Measurements from ENCODE around the gene IFITM2.
"Not testable (repeated sequence)": the region's sequence is repeated elsewhere in the genome, so short reads cannot be mapped to it uniquely, and the experiment has no call there.

IFITM2 gene

GRCh38 chr11:324156-324555 is 16.5 kb downstream of the IFITM2 start:
- TF ChIP-seq CTCF (IDR thresholded peaks at IDR 0.05; ENCODE audit: control insufficient read depth, extremely low read depth, insufficient read depth) = no peak
- H3K4me3 ChIP-seq (ENCODE audit: low read depth, low read length) = no peak overlapping the region
- no peak for DNase-seq (ENCODE audit: low read depth)

- not testable (repeated sequence) for H3K4me3 ChIP-seq (ENCODE audit: low read depth, low read length); DNase-seq (ENCODE audit: low read depth)
Measured at GRCh38 chr11:324593-325517, 17.2 kb downstream of the IFITM2 start.

DNA sequence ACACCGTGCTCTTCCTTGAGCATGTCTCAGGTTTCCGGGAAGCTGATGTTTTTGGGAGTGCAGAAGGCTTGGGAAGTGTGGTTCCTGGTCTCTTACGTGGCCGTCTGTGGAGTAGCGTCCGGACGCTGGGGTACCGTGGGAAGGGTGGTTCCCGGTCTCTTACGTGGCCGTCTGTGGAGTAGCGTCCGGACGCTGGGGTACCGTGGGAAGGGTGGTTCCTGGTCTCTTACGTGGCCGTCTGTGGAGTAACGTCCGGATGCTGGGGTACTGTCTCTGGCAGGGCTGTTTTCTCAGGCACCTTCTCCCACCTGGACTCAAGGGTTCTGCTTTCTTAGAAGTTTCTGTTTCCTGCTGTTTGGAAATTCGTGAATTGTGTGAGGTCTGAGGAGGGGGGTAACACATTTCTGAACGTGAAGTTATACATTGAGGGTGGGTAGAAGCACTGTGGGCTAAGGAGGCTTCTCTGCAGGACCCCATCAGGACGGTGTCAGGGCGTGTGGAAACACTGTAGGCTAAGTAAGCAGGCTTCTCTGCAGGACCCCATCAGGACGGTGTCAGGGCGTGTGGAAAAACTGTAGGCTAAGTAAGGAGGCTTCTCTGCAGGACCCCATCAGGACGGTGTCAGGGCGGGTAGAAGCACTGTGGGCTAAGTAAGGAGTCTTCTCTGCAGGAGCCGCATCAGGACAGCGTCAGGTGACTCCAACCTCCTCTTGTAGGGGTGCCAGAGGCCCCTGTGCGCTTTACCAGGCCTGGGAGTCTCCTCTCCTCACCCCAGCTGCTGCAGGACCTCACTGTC is 18.4 kb downstream of the IFITM2 start:
- no peak for TF ChIP-seq CTCF (IDR thresholded peaks at IDR 0.05; ENCODE audit: control insufficient read depth, extremely low read depth, insufficient read depth)
- no peak for DNase-seq (ENCODE audit: low read depth)
- H3K4me3 ChIP-seq (ENCODE audit: low read depth, low read length) = no peak overlapping the region

DNA sequence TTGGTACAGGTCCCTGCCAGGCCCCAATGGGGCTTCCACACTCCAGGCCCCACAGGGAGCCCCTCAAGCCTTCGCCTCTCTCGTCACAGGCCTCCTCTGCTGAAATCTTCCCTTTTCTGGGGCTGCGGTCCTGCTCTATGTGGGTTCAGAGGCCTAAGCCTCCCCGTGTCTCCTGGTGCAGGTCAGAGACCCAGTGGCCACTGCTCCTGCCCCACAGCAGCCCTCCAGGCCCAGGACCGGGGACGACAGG is 18.9 kb downstream of the IFITM2 start:
- no peak for TF ChIP-seq CTCF (IDR thresholded peaks at IDR 0.05; ENCODE audit: control insufficient read depth, extremely low read depth, insufficient read depth)
- H3K4me3 ChIP-seq (ENCODE audit: low read depth, low read length) = no peak overlapping the region
- no peak for DNase-seq (ENCODE audit: low read depth)

DNA sequence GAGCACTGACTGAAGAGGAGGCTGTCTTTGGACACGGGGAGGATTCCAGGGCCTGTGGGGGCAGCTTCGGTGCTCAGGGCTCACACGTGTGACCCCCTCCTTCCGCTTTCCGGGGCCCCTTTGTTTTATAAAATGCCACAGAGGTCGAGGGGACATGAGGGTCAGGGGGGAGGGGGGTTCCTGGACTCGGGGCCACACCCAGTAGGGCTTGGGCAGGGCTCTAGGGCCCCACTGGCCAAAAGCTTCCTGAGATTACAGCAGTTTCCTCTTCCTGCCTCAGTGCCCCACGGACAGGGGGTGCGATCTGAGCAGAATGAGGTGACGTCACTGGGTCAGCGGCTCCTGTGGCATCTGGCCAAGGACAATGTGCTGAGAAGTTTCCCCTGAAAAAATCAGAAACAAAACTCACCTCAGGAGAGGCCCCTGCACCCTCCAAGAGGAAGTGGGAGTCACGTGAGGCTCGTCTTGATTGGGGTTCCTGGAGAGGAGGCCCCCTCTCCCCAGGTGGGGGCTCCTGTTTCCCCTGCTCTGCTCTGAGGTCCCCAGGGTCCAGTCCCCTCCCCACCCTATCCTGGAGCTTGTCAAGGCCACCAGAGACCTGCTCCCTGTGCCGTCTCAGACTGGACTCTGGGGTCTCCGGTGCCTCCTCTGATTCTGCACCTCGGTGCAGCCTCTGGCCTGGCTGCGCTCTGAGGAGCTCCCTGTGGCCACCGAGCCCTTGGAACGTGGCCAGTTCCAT is 19.4 kb downstream of the IFITM2 start:
- no peak for DNase-seq (ENCODE audit: low read depth)
- no peak overlapping the region for H3K4me3 ChIP-seq (ENCODE audit: low read depth, low read length)
- TF ChIP-seq CTCF (IDR thresholded peaks at IDR 0.05; ENCODE audit: control insufficient read depth, extremely low read depth, insufficient read depth) = no peak

- no peak for DNase-seq (ENCODE audit: low read depth)
- TF ChIP-seq CTCF (IDR thresholded peaks at IDR 0.05; ENCODE audit: control insufficient read depth, extremely low read depth, insufficient read depth) = no peak
- H3K4me3 ChIP-seq (ENCODE audit: low read depth, low read length) = no peak overlapping the region
Measured at GRCh38 chr11:327581-327923, 19.9 kb downstream of the IFITM2 start.

- H3K4me3 ChIP-seq (ENCODE audit: low read depth, low read length) = no peak overlapping the region
- no peak for DNase-seq (ENCODE audit: low read depth)
- no peak for TF ChIP-seq CTCF (IDR thresholded peaks at IDR 0.05; ENCODE audit: control insufficient read depth, extremely low read depth, insufficient read depth)
Measured at GRCh38 chr11:328012-328411, 20.4 kb downstream of the IFITM2 start.

- DNase-seq (ENCODE audit: low read depth); H3K4me3 ChIP-seq (ENCODE audit: low read depth, low read length): not testable (repeated sequence)
Measured at GRCh38 chr11:328516-329100, 21.0 kb downstream of the IFITM2 start.

Data from LNCaP clone FGC (cell line).